ENCODE measurements around the gene PIK3C3. TPM values are rescaled to one million over a fixed set of nuclear protein-coding genes. Genes with fewer than 3 reads are reported as not detected.

The PIK3C3 gene
- total and polyA plus RNA-seq, 2 experiments from 2014 or later = 24.9 to 54.7 TPM

DNA sequence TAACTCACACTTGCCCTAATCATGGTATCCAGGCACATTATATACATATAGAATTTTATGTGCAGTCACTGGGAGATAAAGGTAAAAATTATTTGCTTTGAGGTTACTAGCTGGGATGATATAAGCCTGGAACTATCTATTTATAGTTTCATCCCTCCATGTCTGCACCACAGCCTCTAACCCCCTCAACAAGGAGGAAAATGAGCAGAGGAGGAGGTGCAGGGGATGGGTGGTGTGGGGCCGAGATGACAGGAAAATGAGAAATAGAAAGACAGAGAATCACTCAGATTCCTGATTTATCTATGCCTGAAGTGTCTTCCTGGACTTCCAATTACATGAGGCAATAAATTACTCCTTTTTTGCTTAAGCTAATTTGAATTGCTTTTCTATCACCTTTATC is 145.2 kb downstream of the PIK3C3 start:
- no peaks in the 10 kb centered on the region for H3K9me2 ChIP-seq (replicated peaks; ENCODE audit: insufficient read depth)
- no peak overlapping the region for H3K27ac ChIP-seq
- no peak overlapping the region for H3K4me3 ChIP-seq
- no peaks in the 10 kb centered on the region for H3K79me2 ChIP-seq
- TF ChIP-seq EZH2phosphoT487 (IDR thresholded peaks at IDR 0.05; ENCODE audit: low read depth, severe bottlenecking, unreplicated experiment) = no peak
- TF ChIP-seq, protein P1, sequence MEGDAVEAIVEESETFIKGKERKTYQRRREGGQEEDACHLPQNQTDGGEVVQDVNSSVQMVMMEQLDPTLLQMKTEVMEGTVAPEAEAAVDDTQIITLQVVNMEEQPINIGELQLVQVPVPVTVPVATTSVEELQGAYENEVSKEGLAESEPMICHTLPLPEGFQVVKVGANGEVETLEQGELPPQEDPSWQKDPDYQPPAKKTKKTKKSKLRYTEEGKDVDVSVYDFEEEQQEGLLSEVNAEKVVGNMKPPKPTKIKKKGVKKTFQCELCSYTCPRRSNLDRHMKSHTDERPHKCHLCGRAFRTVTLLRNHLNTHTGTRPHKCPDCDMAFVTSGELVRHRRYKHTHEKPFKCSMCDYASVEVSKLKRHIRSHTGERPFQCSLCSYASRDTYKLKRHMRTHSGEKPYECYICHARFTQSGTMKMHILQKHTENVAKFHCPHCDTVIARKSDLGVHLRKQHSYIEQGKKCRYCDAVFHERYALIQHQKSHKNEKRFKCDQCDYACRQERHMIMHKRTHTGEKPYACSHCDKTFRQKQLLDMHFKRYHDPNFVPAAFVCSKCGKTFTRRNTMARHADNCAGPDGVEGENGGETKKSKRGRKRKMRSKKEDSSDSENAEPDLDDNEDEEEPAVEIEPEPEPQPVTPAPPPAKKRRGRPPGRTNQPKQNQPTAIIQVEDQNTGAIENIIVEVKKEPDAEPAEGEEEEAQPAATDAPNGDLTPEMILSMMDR (IDR thresholded peaks at IDR 0.05; ENCODE audit: poor library complexity) = no peak
- no peak for TF ChIP-seq EZH2 (IDR thresholded peaks at IDR 0.05; ENCODE audit: borderline replicate concordance)
- H3K36me3 ChIP-seq (replicated peaks; ENCODE audit: insufficient read depth, low read depth) = no peaks in the 10 kb centered on the region
- H4K20me1 ChIP-seq (ENCODE audit: insufficient read depth, poor library complexity, severe bottlenecking) = no peaks in the 10 kb centered on the region
- H3K4me2 ChIP-seq = no peak overlapping the region
- no peak overlapping the region for H2AFZ ChIP-seq
- H3K27me3 ChIP-seq = no peaks in the 10 kb centered on the region
- H3K9me3 ChIP-seq (ENCODE audit: low read depth) = no peaks in the 10 kb centered on the region
- DNase-seq (ENCODE audit: low spot score) = no peak
- no peaks in the 10 kb centered on the region for H3K4me1 ChIP-seq (ENCODE audit: insufficient read depth)
- 67% methylated on average over 1 of the region's 1 CpG for WGBS (ENCODE audit: low lambda C conversion rate, missing lambda C conversion rate)

DNA sequence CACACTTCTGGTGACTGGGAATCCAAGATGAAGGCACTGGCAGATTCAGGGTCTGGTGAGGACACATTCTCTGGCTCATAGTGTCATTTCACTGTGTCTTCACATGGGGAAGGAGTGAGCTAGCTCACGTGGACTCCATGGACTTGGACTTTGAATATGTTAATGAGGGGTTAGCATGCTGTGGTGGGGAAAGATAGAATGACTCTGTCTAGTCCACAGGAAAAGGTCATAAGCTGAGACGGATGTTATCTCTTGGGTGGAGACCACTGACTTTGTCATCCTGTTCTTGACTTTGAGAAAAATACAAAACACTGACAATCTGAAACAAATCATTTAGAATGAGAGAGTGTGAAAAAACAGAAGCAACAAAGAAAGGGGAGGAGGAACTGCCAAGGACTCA is 145.9 kb downstream of the PIK3C3 start:
- H3K27ac ChIP-seq = no peak overlapping the region
- no peaks in the 10 kb centered on the region for H3K79me2 ChIP-seq

DNA sequence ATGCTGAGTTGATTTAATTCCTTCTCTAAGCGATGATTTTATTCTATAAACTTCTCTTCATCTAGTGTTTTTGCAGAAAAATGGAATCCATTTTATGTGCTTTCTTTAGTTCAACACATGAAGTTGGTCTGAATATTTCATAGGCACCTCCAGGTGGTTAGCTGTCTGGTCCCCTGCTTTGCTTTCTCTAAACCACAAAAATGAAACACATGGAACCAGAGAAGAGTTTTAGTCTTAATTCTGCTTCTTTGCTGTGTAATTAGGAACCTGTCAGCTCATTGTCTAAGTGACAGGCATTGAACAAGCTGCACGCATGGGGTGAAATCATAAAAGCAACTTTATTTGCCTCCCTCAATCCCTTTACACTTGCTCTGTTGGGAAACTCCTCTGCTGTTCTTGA is 150.4 kb downstream of the PIK3C3 start:
- no peak overlapping the region for H3K4me3 ChIP-seq
- H3K9me2 ChIP-seq (replicated peaks; ENCODE audit: insufficient read depth) = no peaks in the 10 kb centered on the region
- WGBS (ENCODE audit: low lambda C conversion rate, missing lambda C conversion rate) = 89% methylated on average over 2 of the region's 2 CpGs
- H3K4me2 ChIP-seq = no peak overlapping the region
- H3K27me3 ChIP-seq = no peaks in the 10 kb centered on the region
- TF ChIP-seq EZH2phosphoT487 (IDR thresholded peaks at IDR 0.05; ENCODE audit: low read depth, severe bottlenecking, unreplicated experiment) (no peak), EZH2 (IDR thresholded peaks at IDR 0.05; ENCODE audit: borderline replicate concordance) (no peak)
- TF ChIP-seq, protein P1 (IDR thresholded peaks at IDR 0.05; ENCODE audit: poor library complexity) = no peak
- no peaks in the 10 kb centered on the region for H3K79me2 ChIP-seq
- no peaks in the 10 kb centered on the region for H4K20me1 ChIP-seq (ENCODE audit: insufficient read depth, poor library complexity, severe bottlenecking)
- no peaks in the 10 kb centered on the region for H3K9me3 ChIP-seq (ENCODE audit: low read depth)
- no peak overlapping the region for H3K27ac ChIP-seq
- H3K36me3 ChIP-seq (replicated peaks; ENCODE audit: insufficient read depth, low read depth) = no peaks in the 10 kb centered on the region
- H3K4me1 ChIP-seq (ENCODE audit: insufficient read depth) = no peaks in the 10 kb centered on the region
- H2AFZ ChIP-seq = no peak overlapping the region
- DNase-seq (ENCODE audit: low spot score) = no peak

More for the DNA sequence above, 145.9 kb downstream of the PIK3C3 start:
- Histone ChIP-seq H2AFZ (no peak overlapping the region), H3K4me1 (ENCODE audit: insufficient read depth) (no peaks in the 10 kb centered on the region), H3K4me2 (no peak overlapping the region), H3K9me3 (ENCODE audit: low read depth) (no peaks in the 10 kb centered on the region), H3K27me3 (no peaks in the 10 kb centered on the region), H3K4me3 (no peak overlapping the region), H3K9me2 (replicated peaks; ENCODE audit: insufficient read depth) (no peaks in the 10 kb centered on the region), H4K20me1 (ENCODE audit: insufficient read depth, poor library complexity, severe bottlenecking) (no peaks in the 10 kb centered on the region), H3K36me3 (replicated peaks; ENCODE audit: insufficient read depth, low read depth) (no peaks in the 10 kb centered on the region)
- WGBS (ENCODE audit: low lambda C conversion rate, missing lambda C conversion rate) = 64% methylated on average over 2 of the region's 2 CpGs
- DNase-seq (ENCODE audit: low spot score) = peak; percentile 11
- no peak for TF ChIP-seq EZH2phosphoT487 (IDR thresholded peaks at IDR 0.05; ENCODE audit: low read depth, severe bottlenecking, unreplicated experiment)
- TF ChIP-seq EZH2 (IDR thresholded peaks at IDR 0.05; ENCODE audit: borderline replicate concordance) = no peak
- TF ChIP-seq, protein P1 (IDR thresholded peaks at IDR 0.05; ENCODE audit: poor library complexity) = no peak

DNA sequence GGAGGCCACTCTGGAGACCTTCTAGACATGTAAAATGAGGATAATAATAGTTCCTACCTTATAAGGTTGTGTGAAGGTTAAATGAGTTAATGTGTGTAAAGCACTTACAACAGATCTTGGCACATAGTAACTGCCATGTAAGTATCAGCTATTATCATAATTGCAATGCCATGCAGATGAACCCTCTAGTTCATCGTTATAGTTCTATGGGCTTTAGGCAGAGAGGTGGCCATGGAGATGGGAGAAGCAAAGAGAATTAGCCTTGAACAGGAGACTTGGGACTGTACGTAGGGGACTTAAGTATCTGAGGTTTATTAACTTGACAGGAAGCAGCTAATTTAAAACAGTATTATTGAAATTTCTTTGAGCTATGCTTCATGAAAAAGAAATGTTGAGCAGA is 151.8 kb downstream of the PIK3C3 start:
- H3K36me3 ChIP-seq (replicated peaks; ENCODE audit: insufficient read depth, low read depth) = no peaks in the 10 kb centered on the region
- no peaks in the 10 kb centered on the region for H3K79me2 ChIP-seq
- no peak overlapping the region for H3K4me3 ChIP-seq
- no peak for TF ChIP-seq EZH2 (IDR thresholded peaks at IDR 0.05; ENCODE audit: borderline replicate concordance)
- TF ChIP-seq, protein P1 (IDR thresholded peaks at IDR 0.05; ENCODE audit: poor library complexity) = no peak
- TF ChIP-seq EZH2phosphoT487 (IDR thresholded peaks at IDR 0.05; ENCODE audit: low read depth, severe bottlenecking, unreplicated experiment) = no peak
- DNase-seq (ENCODE audit: low spot score) = no peak
- H3K9me2 ChIP-seq (replicated peaks; ENCODE audit: insufficient read depth) = no peaks in the 10 kb centered on the region
- H3K4me1 ChIP-seq (ENCODE audit: insufficient read depth) = no peaks in the 10 kb centered on the region
- no peak overlapping the region for H3K4me2 ChIP-seq
- H3K9me3 ChIP-seq (ENCODE audit: low read depth) = no peaks in the 10 kb centered on the region
- H4K20me1 ChIP-seq (ENCODE audit: insufficient read depth, poor library complexity, severe bottlenecking) = no peaks in the 10 kb centered on the region
- no peak overlapping the region for H3K27ac ChIP-seq
- no peak overlapping the region for H2AFZ ChIP-seq
- WGBS (ENCODE audit: low lambda C conversion rate, missing lambda C conversion rate) = 53% methylated on average over 2 of the region's 2 CpGs
- no peaks in the 10 kb centered on the region for H3K27me3 ChIP-seq
